Left hindlimb (tissue), 1 donor: ENCODE data around the gene PPP1R18.
"Not testable (repeated sequence)": the region's sequence is repeated elsewhere in the genome, so short reads cannot be mapped to it uniquely, and the experiment has no call there.

ENCODE experiments used
- DNase-seq: peaks from one replicate; pipeline ENCODE4 v3.0.0-alpha.2; 2018

The PPP1R18 gene

GRCh38 chr6:30688569-30688968 is 2.1 kb upstream of the PPP1R18 start:
- DNase-seq = no peak

- no peak for DNase-seq
Observed at GRCh38 chr6:30687659-30688431, 1.4 kb upstream of the PPP1R18 start.

GRCh38 chr6:30686908-30687658 is 638 bp upstream of the PPP1R18 start:
- DNase-seq = peak; percentile 97

- DNase-seq = no peak
Observed at GRCh38 chr6:30685157-30686008, 1.1 kb downstream of the PPP1R18 start.

- no peak for DNase-seq
Observed at GRCh38 chr6:30684386-30685156, 1.9 kb downstream of the PPP1R18 start.

GRCh38 chr6:30683980-30684338 is 2.5 kb downstream of the PPP1R18 start:
- DNase-seq = no peak

GRCh38 chr6:30683183-30683979 is 3.1 kb downstream of the PPP1R18 start:
- no peak for DNase-seq

GRCh38 chr6:30682143-30683117 is 4.0 kb downstream of the PPP1R18 start:
- DNase-seq = peak; percentile 79

- DNase-seq = no peak
Observed at GRCh38 chr6:30681766-30682142, 4.7 kb downstream of the PPP1R18 start.

- DNase-seq = no peak
Observed at GRCh38 chr6:30679765-30680535, 6.5 kb downstream of the PPP1R18 start.

GRCh38 chr6:30678964-30679726 is 7.3 kb downstream of the PPP1R18 start:
- DNase-seq = peak; percentile 86

- DNase-seq = no peak
Observed at GRCh38 chr6:30676660-30677285, 9.7 kb downstream of the PPP1R18 start.

- peak; percentile 96 for DNase-seq
Observed at GRCh38 chr6:30672445-30673253, 13.8 kb downstream of the PPP1R18 start, which contains the start of gene DHX16. TSS of gene DHX16 (minus strand) at chr6:30673006. CDS start at chr6:30672841, 165 bp downstream.

GRCh38 chr6:30670760-30671527 is 15.5 kb downstream of the PPP1R18 start:
- no peak for DNase-seq

GRCh38 chr6:30666300-30666699 is 20.1 kb downstream of the PPP1R18 start:
- not testable (repeated sequence) for DNase-seq

GRCh38 chr6:30664994-30665767 is 21.3 kb downstream of the PPP1R18 start:
- DNase-seq = no peak
